PC-9 (cell line): Measurements from ENCODE around the gene DNAAF1.

Experiments used
- CTCF ChIP-seq: fragments of 200-600 bp; sonication (generic); conservative IDR thresholded peaks from 2 replicates; pipeline ENCODE4 v1.6.1; 2017; ENCODE audit warnings: mixed run types, antibody characterized with exemption, mild to moderate bottlenecking, moderate library complexity
- EZH2 ChIP-seq: fragments of 200-600 bp; sonication (generic); IDR thresholded peaks from 2 replicates; pipeline ENCODE4 v1.8.0; 2017; ENCODE audit warnings: antibody characterized with exemption, low read depth

GRCh38 chr16:84207879-84208278 lies 62.8 kb downstream of the DNAAF1 start:
- TF ChIP-seq CTCF, result no peak
- TF ChIP-seq EZH2, result no peak
